ENCODE data around the gene GPN3.

Gene GPN3

GRCh38 chr12:110468214-110469048, at the start of gene GPN3, which contains the start of gene FAM216A:
Gene GPN3, minus strand, starts transcription at chr12:110468257. Its CDS starts 54 bp downstream, at chr12:110468203.
Gene FAM216A, plus strand, starts transcription at chr12:110468845. Its CDS starts 31 bp downstream, at chr12:110468876.
- TF ChIP-seq, protein P1, sequence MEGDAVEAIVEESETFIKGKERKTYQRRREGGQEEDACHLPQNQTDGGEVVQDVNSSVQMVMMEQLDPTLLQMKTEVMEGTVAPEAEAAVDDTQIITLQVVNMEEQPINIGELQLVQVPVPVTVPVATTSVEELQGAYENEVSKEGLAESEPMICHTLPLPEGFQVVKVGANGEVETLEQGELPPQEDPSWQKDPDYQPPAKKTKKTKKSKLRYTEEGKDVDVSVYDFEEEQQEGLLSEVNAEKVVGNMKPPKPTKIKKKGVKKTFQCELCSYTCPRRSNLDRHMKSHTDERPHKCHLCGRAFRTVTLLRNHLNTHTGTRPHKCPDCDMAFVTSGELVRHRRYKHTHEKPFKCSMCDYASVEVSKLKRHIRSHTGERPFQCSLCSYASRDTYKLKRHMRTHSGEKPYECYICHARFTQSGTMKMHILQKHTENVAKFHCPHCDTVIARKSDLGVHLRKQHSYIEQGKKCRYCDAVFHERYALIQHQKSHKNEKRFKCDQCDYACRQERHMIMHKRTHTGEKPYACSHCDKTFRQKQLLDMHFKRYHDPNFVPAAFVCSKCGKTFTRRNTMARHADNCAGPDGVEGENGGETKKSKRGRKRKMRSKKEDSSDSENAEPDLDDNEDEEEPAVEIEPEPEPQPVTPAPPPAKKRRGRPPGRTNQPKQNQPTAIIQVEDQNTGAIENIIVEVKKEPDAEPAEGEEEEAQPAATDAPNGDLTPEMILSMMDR (IDR thresholded peaks at IDR 0.05) = no peak

- TF ChIP-seq, protein P1 (IDR thresholded peaks at IDR 0.05) = no peak
Observed at GRCh38 chr12:110516995-110517394, 48.9 kb upstream of the GPN3 start.

GRCh38 chr12:110514363-110514762, 46.3 kb upstream of the GPN3 start:
- TF ChIP-seq, protein P1 (IDR thresholded peaks at IDR 0.05) = no peak

DNA sequence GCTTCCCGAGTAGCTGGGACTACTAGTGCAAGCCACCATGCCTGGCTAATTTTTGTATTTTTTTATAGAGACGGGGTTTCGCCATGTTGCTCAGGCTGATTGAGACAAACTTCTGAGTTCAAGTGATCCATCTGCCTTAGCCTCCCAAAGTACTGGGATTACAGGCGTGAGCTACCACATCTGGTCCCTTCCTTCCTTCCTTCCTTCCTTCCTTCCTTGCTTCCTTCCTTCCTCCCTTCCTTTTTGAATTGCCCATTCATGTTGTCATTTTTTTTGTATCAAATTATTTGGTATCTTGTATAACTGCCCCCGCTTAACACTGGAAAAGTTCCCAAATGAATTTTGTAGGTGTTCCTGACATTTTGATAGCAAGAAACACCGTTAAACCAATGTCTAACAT, 45.8 kb upstream of the GPN3 start:
- TF ChIP-seq, protein P1 (IDR thresholded peaks at IDR 0.05) = no peak

GRCh38 chr12:110508071-110508586, 40.1 kb upstream of the GPN3 start:
- TF ChIP-seq, protein P1 (IDR thresholded peaks at IDR 0.05) = no peak

- TF ChIP-seq, protein P1 (IDR thresholded peaks at IDR 0.05) = no peak
Observed at GRCh38 chr12:110505332-110505731, 37.3 kb upstream of the GPN3 start.

DNA sequence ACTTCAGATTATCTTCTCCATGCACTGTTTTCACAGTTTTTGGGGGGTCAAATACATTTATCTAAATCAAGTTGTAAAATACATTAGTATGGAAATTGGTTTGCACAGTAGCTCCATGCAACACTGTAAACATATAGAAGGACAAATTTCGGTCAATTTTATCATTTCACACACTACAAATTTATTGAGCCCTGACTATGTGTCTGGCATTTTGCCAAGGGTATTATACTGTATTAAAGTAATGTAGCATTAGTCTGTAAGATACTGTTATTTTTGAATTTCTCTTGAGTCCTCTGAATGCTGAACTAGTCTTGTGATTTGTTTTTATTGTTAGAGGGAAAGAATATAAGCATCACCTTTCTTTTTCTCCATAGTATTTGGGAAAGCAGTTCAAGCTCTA, 35.4 kb upstream of the GPN3 start:
- TF ChIP-seq, protein P1 (IDR thresholded peaks at IDR 0.05) = no peak

All from LNCAP (cell line).